Myocyte (in vitro differentiated cells): ENCODE measurements around the gene ALLC. TPM values are rescaled to one million over a fixed set of nuclear protein-coding genes. Genes with fewer than 3 reads are reported as not detected.

ENCODE experiments used
- DNase-seq: peaks from one replicate; pipeline ENCODE4 v3.0.0-alpha.2; 2012; ENCODE audit warnings: low read depth
- total RNA-seq: library from RNA; depleted of rRNA; stranded (reverse); fragments of >200 nt; gene quantifications from 2 replicates; pipeline ENCODE4 v1.2.3, GENCODE V29; 2014

ALLC gene
- total RNA-seq, 1 donor from 2014 or later = not detected

DNA sequence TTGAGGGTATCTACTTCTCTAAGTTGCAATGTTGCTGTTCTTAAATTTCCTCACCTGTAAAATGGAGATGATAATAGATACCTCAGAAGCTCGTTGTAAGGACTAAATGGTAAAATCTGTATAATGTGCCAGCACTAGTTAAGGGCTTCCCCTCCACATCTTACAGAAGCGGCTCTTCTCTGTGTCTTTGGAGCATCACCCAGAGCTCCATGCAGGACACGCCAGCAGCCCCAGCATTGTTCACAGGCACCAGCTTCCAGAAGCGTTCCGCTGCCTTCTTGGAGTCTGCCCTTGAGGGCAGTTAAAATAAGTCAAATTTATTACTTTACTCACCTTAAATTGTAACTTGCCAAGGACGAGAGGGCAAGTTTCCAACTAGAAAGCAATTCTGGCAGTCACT, 51.2 kb downstream of the ALLC start:
- DNase-seq = no peak

DNA sequence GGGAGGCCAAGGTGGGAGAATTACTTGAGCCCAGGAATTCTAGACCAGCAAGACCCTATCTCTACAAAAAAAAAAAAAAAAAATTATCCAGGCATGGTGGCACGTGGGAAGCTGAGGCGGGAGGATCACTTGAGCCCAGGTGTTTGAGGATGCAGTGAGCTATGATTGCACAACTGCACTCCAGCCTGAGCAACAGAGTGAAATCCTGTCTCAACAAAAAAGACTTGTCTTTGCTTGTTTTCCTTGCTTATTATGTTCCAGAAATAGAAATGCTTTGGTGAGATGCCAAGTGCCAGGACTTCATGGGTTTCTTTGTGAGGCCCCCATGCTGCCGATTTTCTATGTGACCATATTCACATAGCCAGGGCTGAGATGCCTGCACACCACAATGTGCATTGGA, 54.4 kb downstream of the ALLC start:
- DNase-seq = peak; percentile 13

DNA sequence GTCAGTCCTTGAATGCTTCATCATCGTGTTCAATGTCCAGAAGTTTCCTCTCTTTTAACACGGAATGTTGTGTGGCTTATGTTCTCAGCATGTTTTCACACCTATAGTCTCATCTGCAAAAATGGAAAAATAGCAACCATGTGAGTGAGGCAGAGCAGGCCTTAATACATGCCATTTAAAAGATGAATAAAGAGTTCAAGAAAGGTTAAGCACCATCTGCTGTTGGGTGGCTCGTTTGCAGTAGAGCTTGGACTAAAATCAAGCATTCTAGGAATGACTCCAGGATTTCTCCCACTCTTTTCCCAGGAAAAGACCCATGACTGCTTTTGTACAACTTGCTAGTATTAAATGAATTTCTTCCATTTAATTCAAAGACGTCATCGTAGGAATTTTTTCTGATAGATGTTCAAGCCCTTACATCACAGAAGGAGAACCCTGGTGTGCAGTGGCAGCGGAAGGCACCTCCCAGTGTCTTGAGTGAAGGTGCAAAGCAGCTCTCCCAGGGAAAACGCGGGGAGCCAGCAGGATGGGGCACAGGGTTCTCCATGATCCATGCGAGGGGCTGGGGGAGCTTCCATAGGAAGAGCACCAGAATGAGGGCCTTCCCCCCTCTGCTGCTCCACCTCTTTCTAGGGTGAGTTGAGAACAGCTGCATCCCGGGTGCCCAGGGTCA, 55.0 kb downstream of the ALLC start:
- peak; percentile 25 for DNase-seq

DNA sequence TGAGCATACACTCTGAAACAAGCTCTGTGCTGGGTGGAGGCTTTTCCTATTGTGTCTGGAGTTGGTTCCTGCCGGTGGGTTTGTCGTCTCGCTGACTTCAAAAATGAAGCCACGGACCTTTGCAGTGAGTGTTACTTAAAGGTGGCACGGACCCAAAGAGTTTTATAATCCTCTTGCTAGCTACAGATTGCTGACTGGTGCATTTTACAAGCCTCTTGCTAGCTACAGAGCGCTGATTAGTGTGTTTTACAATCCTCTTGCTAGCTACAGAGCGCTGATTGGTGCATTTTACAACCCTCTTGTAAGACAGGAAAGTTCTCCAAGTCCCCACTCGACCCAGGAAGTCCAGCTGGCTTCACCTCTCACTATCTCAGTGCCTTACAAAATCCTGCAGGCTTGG, 60.7 kb downstream of the ALLC start:
- no peak for DNase-seq

DNA sequence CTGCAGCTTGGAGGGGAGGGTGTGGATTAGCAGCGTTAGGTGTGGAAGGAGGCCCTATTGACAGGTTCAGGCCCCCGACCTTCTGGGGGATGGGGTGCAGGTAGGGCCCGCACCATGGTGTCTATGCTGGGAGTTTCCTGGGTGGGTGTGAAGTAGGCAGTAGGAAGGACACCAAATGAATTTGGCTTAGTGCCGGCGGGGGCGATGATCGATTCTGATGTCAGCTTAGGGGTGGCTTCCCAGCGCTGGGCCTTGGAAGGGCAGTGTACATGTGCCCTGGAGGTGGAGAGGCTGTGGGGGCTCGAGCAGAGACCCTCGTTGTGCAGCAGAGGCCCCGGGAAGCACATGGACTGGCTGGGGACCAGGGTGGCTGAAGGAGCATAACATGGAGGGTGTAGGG, 67.0 kb downstream of the ALLC start:
- no peak for DNase-seq

DNA sequence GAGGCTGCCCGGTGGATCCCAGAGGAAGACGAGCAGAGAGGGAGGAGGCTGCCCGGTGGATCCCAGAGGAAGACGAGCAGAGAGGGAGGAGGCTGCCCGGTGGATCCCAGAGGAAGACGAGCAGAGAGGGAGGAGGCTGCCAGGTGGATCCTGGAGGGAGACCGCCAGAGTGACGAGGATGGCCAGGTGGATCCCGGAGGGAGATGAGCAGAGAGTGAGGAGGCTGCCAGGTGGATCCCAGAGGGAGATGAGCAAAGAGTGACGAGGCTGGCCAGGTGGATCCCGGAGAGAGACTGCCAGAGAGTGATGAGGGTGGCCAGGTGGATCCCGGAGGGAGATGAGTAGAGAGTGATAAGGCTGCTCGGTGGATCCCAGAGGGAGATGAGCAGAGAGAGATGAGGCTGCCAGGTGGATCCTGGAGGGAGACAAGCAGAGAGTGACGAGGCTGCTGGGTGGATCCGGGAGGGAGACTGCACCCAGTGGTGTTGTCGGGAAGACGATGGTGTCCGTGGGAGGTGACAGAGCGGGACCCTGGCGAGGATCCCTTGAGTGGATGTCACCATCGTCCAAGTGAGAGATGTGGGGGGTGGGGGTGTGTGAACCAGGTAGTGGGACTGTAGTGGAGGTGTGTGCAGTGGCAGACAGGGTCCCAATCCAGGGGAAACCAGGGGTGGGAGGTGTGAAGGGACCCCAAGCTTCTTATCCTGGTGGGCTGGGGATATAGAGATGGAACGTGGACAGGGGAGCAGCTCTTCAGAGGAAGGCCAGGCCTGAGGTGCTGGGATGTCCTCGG, 67.7 kb downstream of the ALLC start:
- DNase-seq = no peak

DNA sequence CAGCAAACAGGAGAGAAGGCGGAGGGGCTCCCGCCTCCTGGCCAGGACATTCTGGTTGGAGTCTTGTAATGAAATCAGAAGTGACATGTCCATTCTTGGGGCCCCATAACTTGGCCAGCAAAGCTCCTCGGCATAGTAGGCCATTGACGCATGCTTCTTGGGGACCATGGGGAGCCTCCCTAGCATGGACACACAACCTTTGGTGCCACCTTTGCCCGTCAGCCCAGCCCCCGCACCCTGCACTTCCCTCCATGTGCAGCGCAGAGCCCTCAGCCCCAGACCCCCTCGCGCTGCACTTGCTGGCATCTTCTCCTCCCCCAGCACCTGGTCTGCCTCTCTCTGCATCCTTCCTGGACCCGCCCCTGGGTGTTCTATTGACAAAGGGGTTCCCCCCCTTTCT, 68.5 kb downstream of the ALLC start:
- no peak for DNase-seq

DNA sequence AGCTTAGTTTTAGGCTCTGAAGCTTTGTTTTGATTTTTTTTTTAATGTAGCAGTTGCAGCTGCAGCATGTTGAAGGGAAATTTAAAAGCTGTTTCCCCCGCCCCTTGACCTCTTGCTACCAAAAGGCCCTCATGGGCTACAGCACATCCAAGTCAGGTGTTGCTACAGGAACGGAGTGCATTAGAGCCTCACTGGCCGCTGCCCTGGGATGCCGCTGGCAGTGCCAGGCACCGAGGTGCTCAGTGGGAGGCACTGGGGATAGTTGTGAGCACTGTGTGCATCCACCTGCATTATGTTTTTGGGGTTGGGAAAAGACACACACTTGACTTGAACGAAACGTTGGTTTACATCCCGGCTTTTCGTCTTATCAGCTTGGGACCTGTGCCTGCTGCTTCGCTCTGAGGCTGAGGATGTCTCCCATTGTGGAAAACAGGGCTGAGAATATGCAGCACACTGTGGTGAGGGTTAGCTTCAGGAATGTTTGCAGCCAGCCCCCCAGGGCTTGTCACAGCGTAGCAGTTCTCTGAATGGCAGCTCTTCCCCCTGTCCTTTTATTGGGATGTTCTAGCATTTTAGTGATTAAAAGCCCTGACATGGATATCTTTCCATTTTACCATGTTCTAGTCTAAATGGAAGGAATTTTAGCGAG, 69.5 kb downstream of the ALLC start:
- DNase-seq = no peak

DNA sequence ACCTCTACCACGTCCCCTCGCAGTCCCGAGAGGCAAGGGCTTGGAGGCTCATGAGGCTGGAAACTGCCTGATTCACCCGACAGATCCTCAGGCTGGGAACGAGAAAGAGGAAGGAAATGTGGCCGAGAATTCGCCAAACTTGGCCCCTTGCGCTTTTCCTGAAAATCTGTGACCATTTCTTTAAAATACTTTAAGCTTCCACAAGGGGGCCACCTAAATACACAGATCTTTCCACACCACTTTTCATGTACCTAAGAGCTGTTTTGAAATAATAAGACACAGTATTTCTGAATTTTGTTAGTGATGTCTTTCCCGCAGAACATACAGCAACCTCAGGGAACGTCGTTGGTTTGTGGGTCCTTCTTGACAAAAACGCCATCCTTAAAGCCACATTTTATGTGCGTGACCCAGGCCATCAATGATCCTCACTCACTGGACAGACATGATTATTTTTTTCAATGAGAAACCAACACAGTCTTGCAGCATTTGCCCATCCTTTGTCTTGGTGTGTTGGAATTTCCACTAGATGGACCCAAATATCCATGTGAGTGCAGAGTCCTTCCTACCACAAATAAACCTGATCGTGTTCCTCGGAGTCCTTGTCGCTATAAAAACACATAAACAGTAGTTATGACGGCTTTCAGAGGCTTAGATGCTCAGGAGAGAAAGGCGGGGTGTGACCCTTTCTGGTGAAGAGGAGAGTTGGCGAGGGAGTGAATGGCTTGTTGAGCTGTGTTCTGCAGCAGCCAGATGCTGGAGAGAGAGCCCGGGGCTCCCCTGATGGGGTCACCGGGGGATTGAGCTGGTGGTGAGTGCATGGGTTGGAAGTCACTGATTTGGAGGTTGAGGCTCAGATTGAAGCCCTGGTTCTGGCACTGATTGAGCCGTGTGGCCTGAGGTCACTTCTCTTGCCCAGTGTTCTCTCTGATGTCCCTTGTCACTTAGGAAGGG, 70.4 kb downstream of the ALLC start:
- DNase-seq = peak; percentile 42

DNA sequence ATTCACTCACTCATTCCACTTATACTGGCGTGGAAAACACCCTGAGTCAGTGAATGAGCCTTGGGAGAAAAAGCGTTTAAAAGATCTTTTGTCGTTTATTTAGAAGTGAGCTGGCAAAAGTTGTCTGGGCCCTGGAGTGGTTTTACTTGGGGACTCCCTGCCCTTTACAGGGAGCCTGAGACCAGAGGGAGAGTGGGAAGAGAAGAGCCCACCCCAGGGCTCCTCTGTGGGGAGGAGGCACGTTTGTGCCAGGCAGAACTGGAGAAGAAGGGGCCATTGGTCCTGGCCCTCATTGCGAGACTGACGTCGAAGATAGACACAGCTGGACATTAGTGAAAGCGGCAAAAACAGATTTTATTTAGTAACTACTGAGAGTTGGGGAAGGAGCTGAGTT, 71.1 kb downstream of the ALLC start:
- DNase-seq = no peak

DNA sequence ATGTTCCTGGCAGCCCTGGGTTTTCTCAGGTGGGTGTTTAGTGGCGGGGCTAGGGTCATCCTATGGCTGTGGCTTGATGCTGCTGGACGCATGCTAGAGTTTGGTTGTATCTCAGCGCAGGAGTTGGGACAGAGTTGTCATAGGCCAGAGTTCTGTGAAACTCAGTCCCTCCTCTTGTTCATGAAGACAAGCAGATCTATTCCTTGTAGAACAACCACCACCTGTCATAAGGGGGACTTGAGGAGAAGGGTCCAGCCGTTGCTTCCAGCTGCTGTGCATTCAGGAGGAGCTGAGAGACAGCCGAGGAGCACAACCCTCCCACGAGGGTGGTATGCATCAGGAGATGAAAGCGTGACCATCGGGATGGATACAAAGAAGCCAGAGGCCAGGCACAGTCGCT, 71.8 kb downstream of the ALLC start:
- DNase-seq = no peak

DNA sequence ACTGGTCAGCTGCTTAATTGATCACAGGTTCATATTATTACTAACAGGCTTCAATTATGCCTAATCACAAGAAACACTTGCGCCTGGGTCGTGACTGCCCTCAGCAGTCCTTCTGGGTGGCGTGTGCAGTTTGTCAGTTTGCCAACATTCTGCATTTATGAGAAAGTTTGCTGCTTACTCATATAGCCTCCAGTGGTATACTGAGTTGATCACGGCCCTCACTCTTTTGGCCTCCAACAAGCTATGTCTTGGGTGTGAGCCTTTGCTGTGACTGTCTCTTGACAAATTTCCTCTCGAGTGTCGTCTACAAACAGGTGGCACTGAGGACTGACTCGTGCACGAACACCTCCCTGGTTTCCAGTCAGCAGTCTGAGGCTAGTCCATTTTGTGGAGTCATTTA, 72.6 kb downstream of the ALLC start:
- no peak for DNase-seq

DNA sequence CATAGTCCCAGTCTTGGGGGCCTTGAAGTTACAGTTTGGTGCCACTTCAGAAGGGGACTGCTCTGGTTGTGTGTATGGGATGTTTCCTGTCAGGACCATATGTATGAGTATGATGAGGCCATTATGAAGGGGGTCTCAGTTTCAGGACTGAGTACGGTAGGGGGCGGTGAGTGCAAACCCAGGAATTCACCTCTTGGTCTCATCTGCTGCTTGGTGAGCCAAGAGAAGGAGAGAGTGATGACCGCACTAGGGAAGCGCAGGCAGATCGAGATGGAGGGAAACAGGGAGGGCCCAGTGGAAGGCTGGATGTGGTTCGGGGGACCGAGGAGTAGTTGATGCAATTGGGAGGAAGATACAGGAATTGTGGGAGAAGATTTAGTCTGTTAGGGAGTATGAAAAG, 73.8 kb downstream of the ALLC start:
- DNase-seq = no peak

DNA sequence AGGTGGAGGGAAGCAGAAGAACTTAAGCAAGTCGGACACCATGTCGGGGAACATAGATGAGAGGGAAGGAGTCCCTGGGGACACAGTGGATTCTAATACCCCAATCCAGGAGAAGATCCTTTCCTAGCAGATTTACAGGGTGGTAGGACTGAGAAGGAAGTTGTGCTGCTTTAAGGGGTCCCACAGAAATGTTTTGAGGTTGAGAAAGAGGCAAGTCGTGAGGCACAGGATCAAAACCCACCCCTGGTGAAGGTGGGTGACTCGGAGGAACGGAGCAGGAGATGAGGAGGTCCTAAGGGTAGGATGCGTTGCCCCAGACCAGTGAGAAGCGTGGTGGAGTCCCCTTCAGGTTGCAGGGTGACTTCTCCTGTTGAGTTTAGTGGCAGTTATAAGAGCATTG, 78.1 kb downstream of the ALLC start:
- DNase-seq = no peak

DNA sequence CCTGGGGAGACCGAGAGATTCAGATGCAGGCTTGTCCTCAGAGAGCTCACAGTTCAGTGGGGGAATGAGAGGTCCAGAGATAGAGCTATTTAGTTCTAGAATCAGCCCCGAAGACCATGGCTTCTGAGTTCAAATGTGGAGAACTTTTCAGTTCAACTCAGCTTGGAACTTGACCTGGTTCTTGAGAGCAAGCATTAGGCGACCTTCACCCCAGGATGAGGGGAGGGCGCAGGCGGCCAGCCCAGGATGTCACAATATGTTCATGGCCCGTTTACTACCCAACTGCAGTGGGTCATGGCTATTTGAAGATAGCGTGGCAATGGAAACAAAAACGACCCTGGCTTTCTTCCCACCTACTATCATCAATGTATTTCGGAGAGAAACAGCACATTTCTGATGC, 79.1 kb downstream of the ALLC start:
- DNase-seq = no peak

DNA sequence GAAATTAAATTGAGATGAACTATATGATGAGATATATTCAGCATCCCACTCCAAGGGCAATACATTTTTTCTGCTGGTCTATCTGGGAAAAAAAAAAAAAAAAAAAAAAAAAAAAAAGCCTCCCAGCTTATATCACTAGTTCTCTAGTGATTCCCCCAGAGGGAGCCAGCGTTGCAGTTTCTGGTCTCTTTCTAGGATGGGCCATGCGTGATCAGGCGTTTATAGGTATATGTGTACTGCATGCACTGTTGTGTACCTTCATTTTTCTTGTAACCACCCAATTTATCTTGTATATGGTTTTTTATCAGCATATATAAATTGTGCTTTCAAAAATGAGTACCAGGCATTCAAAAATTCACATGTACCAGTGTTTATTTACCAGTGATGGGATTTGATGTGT, 80.5 kb downstream of the ALLC start:
- DNase-seq = no peak

DNA sequence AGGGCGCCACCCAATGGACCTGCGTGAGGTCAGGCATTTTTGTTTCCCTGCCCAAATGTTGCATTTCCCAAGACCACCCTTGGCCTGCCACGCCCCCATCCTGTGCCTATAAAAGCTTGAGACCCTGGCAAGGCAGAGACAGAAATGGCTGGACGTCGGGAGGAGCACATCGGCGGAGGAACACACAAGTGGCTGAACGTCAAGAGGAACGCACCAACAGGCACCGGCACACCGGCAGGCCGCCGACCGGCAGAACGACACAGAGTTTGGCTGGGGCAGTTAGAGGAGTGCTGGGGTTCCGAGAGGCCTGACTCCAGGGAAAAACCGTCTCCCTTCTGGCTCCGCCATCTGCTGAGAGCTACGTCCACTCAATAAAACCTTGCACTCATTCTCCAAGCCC, 81.3 kb downstream of the ALLC start:
- DNase-seq = no peak

DNA sequence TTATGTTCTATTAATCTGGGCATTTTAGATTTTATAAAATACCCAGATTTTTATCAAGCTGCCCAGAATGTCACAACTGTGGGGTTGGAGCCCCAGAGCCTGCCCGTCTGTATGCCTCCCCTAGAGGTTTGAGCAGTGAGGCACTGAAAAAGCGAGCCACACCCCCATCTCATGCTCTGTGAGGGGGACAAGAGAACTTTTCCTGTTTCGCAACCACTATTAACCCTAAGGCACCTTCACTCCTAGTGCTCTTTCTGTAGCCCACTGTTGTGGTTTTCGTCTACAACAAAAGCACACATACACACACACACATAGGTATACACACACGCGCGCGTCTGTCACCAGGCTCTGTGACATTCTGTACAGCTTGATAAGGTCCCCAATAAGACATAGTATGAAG, 83.4 kb downstream of the ALLC start:
- DNase-seq = no peak

DNA sequence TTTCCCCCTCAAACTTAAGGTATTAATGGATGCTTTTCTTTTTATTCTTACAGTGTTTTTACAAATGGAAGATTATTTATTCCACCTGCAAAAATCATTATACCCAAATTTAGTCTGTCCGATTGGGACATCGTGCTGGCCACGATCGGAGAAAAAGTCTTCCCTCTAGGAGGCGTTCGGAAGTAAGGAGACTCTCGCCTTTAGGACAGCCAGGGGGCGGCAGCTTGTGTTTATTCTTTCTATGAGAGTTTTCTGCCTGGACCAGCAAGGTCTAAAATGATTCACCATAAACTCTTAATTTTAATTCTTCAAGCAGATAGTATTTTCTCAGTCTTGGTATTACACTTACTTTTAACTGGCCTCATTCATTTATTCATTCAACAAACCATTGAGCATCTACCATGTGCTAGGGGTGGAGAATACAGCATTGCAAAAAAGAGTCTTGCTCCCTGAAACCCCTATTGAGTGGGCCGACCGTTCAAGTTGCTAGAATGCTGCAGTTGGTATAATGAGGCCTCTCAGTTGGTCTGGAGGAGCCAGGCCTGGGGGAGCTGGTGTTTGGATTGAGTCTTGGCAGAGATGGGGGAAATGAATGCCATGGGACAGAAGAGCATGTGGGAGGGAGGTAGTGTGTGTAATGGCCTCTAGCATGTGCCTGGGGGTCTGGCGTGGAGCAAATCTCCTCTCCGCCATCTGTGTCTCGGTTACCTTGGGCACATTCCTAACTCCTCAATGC, 84.0 kb downstream of the ALLC start:
- DNase-seq = no peak

DNA sequence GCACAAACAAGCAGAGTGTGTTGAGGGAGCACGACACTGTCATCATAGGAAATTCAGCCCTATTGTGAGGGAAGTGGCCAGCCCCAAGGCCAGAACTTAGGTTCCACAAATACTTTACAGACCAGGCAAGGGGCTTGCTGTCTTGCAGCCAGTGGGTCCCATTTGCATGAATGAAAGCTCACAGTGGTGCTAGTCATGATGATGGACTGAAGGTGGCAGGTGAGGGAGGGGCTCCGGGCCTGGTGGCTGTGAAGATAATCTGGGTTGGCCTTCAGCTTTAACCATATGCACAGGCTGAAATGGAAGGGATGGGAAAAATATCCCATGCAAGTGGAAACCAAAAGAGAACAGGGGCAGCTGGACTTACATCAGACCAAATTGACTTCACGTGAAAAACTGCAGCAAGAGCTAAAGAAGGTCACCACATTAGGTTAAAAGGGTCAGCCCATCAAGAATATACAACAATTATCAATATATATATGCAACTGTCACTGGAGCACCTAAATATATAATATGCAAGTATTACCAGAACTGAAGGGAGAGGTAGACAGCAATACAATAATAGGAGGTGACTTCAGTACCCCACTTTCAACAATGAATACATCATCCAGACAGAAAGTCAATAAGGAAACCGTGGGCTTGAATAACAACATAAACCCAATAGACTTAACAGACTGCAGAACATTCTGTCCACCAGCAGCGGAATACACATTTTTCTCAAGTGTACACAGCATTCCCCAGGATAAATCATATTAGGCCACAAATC, 84.9 kb downstream of the ALLC start:
- no peak for DNase-seq
